UCSD-AML1 (cell line): ENCODE measurements around the gene NEURL1B.
"Not testable (repeated sequence)": the region's sequence is repeated elsewhere in the genome, so short reads cannot be mapped to it uniquely, and the experiment has no call there.

Source experiments
- DNase-seq: peaks from one replicate; lab custom pipeline; 2025; ENCODE audit not compliant: unreplicated experiment; lab: John Stamatoyannopoulos, UW

Gene NEURL1B

DNA sequence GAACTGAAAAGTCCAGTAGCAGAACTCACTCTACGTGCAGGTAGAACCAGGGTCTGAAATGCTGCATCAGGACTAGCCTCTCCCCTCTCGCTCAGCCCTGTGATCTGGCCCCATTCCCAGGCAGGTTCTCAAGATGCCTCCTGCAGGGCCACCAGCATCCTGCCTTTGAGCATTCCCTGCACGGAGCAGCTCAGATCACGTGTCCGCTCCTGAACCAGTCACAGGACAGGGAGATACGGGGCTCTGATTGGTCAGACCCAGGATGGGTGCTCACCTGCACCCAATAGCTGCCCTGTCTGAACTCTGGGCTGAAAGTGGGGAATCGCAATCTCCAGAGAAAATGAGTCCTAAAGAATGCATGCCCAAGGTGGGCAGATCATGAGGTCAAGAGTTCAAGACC, 50.8 kb downstream of the NEURL1B start:
- no peak for DNase-seq

DNA sequence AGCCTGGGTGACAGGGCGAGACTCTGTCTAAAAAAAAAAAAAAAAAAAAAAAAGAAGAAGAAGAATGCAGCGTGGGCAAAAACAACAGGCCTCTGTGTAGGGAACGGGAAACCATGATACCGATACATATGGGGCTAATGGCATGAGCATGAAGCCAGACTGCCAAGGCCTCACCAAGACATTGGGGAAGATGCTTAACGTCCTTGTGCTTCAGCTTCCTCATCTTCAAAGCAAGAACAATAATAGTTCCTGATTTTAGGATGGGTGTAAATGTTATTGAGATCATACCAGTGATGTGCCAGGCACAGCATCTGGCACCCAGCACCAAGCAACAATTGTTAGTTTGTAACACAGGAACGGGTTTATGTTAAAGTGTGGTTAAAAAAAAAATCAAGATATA, 51.4 kb downstream of the NEURL1B start:
- DNase-seq = no peak

DNA sequence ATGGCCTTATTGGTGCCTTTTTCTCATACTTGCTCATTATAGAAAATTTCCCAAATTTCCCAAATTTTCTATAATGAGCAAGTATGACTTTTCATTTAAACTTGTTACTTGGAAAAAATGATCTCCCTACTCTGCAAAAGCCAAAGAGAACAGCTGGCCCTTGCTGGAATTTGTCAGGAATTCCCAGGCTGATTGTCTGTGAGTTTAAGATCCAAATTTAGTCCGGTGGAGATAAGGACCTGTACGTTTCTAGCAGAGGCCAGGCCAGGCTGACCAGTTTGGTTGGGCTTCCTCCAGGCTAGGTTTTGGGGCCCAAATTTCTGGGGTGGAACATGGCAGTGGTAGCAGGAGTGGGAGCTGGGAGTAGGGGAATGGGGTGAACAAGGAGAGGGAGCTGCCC, 51.9 kb downstream of the NEURL1B start:
- no peak for DNase-seq

DNA sequence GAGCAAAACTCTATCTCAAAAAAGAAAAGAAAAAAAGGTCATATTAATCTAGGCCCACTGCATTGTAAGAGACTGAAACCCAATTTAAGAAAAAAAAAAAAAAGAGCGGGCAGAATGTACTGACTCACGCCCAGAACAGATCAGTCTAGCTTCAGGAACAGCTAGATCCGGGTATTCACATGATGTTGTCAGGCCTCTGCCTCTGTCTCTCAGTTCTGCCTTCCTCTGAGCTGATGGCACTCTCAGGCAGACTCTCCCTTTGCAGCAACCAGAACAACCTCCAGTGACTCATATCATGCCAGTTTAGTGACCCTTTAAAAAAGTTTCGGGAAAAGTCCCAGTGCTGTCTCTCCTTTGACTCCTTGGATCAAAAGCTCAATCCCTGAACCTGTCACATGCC, 53.0 kb downstream of the NEURL1B start:
- no peak for DNase-seq

DNA sequence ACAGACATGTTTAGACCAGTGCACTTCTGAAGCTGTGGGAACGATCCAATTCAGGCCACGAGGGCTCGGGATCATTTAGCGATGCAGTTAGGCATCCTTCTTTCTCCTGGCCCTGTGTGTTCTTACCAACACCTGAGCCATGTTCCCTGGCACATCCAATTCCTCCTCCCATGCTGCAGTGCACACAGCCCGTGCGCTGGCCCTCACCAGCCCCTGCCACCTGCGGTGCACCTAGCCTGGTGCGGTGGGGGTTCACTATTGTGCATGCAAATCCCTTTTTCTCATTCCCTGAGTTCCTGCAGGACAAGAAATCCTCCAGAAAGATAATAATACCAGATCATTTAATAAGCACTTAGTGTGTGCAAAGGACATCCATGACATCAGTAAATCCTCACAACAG, 53.5 kb downstream of the NEURL1B start:
- no peak for DNase-seq

DNA sequence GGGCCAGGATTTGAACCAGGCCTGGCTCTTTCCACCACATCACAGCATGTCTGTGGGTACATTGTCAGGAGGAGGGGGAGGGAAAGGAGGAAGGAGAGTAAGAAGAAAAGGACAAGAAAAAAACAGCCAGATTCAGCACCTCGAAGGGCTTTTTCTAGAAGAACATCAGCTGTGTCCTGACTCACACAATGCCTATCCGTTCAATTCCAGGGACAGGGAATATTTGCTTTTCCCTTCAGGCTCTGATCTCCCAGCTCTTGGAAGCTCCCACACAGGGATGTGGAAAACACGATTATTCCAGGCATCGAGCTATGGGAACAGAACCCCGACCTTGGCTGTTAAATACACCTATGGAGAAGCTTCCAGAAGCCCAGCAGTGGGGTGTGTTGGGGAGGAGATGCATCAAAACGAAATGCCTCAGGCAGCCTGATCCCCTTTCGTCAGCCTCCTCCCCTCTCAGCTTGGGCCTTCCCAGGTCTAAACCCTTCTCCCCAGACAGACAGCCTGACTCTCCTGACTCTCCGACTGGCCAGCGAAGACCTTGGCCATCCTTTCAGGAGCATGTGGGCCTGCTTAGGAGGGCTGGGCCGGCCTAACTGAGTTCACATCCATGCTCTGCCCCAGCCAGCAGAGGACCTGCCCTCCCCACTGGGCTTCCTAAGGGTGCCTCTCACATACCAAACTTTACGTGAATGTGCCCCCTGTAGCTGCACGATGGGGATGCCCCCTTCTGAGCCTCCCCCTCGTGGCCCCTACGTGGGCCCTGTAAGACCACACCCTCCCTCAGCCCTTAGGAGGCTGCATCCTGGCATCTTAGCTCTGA, 54.4 kb downstream of the NEURL1B start:
- no peak for DNase-seq

DNA sequence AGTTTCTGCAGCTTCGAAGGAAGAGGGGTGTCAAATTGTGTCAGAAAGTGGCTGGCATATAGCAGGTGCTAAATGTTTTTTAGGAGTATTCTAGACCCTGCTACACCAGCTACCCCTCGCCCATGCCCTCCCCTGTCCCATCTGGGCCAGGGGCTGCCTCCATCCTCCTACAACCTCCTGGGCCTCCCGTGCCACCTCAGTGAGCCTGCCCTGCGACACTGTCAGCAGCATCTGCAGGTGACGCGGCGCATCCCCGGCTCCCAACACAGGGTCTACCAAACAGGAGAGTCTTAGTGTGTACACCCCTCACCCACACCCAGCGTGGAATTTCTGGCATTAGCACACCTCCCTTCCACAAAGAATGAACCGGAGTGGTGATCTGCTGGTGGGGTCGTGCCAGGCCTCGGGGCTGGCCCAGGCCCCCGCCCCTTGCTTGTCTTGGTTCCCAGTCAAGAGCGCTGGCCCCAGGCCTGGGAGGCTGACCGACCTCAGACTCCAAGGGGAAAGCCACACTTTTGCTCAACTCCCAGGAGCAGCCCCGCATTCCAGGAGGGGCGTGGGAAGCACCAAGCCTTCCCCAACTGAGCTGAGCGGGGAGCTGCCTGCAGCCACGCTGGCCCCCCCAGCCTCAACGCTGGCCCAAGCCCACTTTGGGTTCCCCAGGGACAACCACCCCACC, 55.2 kb downstream of the NEURL1B start:
- no peak for DNase-seq

DNA sequence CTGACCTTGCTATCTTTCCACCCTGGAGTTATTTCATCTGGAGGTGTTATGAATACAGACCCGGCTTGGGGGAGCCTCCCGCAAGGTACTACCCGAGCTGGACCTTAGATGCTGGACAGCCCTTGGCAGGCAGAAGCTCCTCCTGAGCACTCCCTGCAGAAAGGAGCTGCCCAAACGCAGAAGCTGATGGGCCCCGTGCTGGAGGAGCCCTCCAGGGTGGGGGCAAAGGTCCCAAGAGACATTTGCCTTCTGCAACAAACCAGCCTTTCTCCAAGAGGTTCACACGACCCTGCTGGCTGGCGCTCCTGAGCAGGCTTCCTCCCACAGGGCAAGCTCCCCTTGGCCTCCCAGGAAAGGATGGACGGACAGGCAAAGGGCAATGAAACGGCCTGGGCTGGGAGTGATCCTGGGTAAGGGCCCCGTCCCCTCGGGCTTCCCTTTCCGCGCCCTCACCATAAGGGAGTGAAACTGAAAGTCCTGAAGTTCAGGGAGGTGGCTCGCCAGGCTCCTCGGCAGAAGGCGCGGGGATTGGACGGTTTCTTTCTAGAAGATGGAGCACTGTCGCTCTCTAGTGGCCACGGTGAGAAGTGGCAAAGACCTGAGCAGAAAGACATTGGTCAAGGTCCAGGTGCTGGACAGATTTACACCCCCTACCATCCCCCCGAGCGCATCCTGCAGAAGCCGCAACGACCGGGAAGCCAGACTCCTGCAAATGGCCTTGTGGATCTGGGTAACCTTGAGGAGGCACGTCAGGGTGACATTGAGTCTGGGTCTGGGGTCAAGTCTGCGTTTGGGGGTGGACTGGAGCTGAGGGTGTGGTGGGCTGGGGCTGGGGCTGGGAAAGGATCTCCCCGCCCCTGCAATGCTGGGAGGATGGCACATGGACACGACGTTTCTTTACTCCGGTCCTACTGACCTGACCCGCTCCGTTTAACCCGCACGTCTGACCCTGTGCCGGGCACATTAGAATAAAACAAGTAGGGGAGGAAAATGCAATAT, 56.4 kb downstream of the NEURL1B start:
- peak; percentile 80 for DNase-seq

DNA sequence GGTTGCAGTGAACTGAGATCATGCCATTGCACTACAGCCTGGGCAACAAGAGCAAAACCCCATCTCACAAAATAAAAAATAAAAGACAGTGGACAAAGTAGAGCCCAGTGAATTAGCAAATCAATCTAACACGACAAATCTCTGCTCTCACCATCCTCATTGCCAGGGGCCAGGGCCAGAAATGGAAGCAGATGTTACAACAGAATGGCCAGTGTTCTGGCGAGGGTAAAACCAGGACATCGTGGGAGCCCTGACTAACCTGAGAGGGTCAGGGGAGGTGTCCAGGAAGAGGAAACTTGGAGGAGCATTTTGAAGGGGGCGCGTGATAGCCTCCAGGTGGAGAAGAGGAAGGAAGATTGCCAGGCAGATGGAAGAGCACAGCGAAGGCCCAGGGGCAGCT, 58.4 kb downstream of the NEURL1B start:
- no peak for DNase-seq

DNA sequence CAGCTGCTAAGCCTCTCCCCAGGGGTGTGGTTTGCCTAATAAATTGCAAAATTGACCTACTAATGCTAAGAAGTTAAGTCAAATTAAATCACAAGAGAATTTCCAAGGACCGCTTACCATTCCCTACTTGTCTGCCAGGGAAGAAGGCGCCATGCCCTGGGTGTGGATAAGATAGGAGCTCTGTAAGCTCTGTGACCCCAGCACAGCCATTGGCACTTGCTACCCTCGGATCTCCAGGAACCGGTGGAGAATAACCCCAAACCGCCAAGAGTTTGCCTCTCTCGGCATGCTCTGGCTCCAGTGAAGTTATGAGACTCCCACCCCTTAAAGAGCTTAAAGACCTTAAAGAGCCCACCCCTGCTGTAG, 58.9 kb downstream of the NEURL1B start:
- DNase-seq = no peak

DNA sequence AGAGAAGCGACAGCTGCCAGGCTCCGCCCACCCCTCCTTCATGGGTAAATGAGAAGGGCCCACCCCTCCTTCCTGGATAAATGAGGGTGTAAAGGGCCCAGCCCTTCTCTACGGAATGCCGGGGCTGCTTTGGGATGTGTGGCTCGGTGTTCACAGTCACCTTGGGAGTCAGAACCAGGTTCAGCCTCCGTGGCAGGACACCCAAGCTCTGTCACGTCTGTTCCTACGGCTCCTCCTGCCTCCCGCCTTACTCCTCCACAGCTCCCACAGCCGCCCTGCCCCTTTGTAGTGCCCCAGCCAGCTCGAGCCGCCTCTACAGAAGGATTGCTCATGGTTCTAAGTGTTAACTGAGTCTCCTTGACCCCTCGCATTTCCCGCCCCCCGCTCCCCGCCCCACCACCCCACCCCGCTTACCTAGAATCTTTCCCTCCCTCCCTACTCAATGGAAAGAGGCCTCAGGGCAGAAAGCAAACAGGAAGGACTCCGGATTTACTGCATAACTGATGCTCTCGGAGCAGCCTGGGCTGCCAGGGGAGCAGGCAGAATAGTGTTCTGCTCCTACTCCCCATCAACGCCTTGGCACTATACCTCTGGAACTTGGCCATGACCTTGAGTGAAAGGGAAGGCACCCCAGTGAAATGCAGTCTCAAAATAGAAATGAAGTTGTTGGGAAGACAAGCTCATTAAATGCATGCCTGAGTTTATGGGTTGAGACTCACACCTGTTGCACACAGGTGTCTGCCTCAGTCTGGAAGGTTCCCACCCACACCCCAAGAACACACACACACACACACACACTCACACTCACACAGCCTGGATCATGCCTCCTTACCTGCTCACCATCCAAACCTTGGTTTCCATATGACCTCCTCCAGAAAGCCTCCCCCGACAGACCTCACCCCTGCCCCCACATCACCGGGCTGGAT, 59.6 kb downstream of the NEURL1B start:
- DNase-seq = no peak

DNA sequence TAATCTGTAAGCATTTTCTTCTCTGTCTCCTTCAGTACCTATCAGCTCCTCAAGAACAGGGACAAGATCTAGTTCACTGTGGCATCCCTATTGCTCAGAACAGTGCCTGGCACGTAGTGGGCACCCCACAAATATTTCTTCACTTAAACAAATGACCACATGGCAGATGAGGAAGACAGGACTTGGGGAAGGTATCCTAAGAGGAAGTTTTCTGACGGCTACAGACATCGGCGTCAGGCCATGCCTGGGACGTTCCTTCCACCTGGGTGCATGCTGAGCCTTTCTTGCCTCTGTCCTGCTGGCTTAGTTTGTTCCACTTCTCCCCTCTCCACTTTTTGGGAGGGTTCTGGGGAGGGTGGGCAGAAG, 60.2 kb downstream of the NEURL1B start:
- no peak for DNase-seq

DNA sequence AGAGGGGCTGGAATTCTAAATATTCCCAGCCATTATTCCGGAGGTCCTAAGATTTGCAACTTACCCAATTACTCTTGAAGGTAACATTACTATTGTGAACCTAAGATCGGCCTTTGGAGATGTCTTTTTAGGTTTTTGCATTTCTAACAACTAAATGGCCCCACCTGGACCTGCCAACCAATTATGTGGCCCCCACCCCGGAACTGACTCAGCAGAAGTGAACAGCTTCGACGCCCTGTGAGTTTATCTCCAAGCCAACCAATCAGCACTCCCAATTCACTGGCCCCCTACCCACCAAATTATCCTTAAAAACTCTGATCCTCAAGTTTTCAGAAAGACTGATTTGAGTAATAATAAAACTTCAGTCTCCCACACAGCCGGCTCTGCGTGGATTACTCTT, 62.9 kb downstream of the NEURL1B start:
- no peak for DNase-seq

DNA sequence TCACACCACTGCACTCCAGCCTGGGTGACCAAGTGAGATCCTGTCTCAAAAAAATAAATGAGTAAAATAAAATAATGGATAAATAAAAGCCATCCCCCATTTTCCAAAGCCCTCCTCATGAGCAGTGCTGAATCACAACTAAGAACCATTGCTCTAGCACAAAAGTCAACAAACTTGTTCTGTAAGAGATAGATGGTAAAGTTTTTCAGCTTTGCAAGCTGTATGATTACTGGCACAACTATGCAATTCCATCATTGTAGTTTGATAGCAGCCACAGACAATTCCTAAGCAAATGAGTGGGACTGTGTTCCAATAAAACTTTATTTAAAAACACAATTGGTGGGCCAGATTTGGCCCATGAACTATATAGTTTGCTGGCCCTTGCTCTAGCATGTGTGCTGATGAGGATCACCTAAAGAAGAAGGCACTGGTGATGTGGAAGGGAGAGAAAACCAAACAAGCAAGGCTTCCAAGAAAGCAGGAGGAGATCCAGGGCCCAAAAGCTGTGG, 64.6 kb downstream of the NEURL1B start:
- no peak for DNase-seq

DNA sequence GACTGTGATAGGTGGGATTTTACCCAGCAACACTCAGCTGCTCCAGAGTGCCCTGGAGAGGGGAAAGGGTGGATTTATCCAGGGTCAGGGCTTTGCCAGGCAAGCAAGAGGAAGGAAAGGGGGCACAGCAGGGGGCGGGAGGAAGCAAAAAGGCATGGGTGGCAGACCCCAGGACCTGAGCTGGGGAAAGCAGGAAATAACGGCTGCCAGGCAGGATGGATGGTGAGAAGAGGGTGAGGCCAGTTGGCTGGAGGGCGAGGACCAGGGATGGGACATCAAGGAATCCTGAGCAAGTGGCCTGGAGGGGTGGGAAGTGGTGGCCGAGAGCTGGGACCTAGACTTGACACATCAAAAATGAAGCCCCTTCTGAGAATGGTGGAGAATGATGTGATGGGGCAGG, 65.7 kb downstream of the NEURL1B start:
- DNase-seq = no peak

DNA sequence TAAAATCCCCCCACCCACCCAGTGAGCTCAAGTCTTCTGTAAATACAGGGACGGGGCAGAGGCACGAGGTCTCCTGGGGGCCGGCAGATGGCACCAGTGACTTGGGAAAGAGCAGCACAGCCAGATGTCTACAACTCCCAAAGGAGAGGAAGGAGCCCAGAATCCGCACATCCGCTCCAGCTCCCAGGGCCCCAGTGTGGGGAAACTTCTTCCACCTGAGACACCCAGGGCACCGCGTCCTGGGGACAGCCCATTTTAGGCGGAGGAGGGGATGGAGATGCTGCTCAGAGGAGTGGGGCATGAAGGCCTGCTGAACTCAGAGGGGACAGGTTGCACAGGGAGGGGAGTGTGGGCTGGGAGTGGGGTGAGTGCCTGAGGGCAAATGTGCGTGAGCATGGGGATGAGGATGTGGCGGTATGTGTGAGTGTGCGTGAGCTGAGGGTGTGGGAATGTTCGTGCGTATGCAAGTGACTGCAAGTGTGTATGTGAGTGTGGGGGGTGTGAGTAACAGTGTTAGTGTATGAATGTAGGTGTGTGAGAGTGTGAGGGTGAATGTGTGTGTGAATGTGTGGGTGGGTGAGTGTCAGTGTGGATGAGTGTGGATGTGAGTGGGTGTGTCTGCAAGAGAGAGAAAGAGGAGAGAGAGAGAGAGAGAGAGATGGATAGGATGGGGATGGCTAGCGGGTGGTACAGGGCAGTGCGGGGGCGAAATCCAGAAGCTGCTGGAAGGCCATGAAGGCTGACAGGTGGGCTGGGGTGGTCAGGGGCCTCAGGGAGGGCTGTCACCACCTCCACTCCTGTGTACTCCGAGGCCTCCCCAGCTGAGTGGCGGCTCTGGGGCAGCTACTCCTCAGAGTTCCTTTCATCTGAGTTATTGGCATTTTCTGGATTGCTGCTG, 66.5 kb downstream of the NEURL1B start:
- DNase-seq = peak; percentile 44

DNA sequence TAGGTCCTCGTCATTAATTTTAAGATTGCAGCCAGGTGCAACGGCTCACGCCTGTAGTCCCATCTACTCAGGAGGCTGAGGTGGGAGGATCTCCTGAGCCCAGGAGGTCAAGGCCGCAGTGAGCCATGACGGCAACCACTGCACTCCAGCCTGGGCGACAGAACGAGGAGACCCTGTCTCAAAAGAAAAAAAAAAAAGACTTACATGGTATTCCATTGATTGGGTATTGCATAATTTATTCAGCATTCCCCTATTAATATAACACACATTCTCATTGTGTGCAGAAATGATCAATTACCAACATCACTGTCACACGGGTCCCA, 67.1 kb downstream of the NEURL1B start:
- DNase-seq = no peak

DNA sequence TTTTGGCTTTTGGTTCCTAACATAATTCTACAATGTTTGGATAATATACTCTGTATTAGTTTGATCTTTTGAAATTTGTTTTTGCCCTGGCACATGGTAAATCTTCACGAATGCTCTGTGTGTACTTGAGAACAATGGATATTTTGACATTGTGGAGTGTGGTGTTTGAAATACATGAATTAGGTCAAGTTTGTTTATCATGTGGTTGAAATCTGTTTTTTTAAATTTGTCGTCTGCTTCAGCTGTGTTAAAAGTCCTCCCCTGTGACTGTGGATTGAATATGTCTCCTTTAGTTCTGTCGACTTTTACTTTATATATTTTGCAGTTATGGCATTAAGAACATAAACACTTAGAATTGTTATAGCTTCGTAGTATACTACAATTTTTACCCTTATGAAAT, 69.6 kb downstream of the NEURL1B start:
- DNase-seq = no peak

DNA sequence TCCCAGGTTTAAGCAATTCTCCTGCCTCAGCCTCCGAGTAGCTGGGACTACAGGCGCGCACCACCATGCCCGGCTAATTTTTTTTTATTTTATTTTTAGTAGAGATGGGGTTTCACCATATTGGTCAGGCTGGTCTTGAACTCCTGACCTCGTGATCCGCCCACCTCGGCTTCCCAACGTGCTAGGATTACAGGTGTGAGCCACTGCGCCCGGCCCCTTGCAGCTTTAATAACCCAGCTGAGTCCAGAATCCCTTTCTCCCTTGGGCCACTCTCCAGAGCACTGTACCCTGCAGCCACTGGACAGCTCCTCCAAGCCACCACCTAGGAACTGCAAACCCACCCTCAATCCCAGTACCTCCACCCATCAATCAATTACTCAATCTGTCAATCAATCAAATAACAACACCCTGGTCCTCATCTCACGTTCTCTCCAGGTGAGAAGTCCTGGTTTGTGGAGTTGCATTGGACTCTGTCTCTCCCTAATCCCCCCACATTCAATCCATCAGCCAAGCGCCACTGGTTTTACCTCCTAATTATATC, 70.3 kb downstream of the NEURL1B start:
- DNase-seq = not testable (repeated sequence)
